ENCODE results near the gene ATP13A2. TPM values are rescaled to one million over a fixed set of nuclear protein-coding genes. Genes with fewer than 3 reads are reported as not detected.
A peak's percentile ranks its signal among the peaks of the same experiment; 100 is the strongest.

Gene ATP13A2
- total and polyA plus RNA-seq, 2 donors (not counting 1 experiment from before 2014, with no cell fraction given): 41.6 to 51.8 TPM

DNA sequence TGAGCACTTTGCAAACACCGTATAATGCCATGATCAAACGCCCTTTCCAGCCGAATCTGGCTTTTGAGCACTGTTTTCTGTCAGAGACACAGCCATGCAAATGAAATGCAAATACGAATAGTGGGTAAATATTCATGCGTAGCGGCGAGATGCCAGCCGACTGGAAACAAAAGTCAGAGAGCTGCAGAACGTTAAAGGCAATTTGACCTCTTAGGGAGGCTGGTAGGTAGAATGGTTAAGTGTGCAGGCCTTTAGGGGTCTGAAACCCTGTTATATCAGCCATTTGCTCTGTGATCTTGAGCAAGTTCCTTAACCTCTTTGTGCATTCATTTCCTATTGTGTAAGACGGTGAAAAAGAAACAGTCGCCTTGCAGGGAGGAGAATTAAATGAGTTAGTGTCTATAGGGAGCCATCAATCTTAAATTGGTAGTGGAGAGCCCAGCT lies 48.6 kb upstream of the ATP13A2 start:
- WGBS (ENCODE audit: insufficient coverage): 61% methylated on average over 11 of the region's 11 CpGs
- Histone ChIP-seq H3K36me3 (replicated peaks in 1 of 2; ENCODE audit: control extremely low read depth in 1 of 2, control insufficient read depth in 1 of 2, extremely low read depth in 1 of 2, insufficient read depth in 2 of 2, low read length in 1 of 2) (no peaks in the 10 kb centered on the region), H3K4me3 (ENCODE audit: control extremely low read depth in 1 of 5, extremely low read depth in 1 of 5, insufficient read depth in 1 of 5, low read depth in 2 of 5, low read length in 4 of 5) (peak overlapping the region in 1 of 5 experiments; percentile 20), H3K4me2 (replicated peaks; ENCODE audit: low read depth, low read length, poor library complexity, severe bottlenecking) (peak overlapping the region; percentile 42), H3K79me2 (ENCODE audit: control insufficient read depth, insufficient read depth, low read length) (no peaks in the 10 kb centered on the region), H2AFZ (ENCODE audit: insufficient read depth, low read depth, low read length, poor library complexity, severe bottlenecking) (no peak overlapping the region), H3K9me3 (ENCODE audit: control extremely low read depth in 1 of 3, control insufficient read depth in 2 of 3, insufficient read depth in 1 of 3, low read length in 2 of 3) (peaks cover 0 to 6% (median 2%) of the 10 kb centered on the region in 3 donors), H3K27ac (ENCODE audit: low read length in 2 of 2) (no peak overlapping the region), H3K9ac (ENCODE audit: low read length) (no peak overlapping the region), H3K27me3 (replicated peaks in 1 of 4; ENCODE audit: control extremely low read depth in 1 of 4, control insufficient read depth in 3 of 4, insufficient read depth in 4 of 4, low read length in 3 of 4) (no peaks in the 10 kb centered on the region), H4K20me1 (ENCODE audit: control insufficient read depth, insufficient read depth, low read length, poor library complexity, severe bottlenecking) (no peaks in the 10 kb centered on the region), H3K4me1 (ENCODE audit: control insufficient read depth in 2 of 2, insufficient read depth in 2 of 2, low read length in 2 of 2) (peaks cover 5 to 10% of the 10 kb centered on the region in 2 donors)
- H3K9me3 Mint-ChIP-seq (ENCODE audit: insufficient read depth): no peaks in the 10 kb centered on the region
- DNase-seq (peak; percentile 38), ATAC-seq (ENCODE audit: low read depth) (peak; percentile 19)
- no peak overlapping the region for H3K27ac Mint-ChIP-seq
- H3K4me1 Mint-ChIP-seq: peaks cover 13% of the 10 kb centered on the region
- intact Hi-C loops (cut with micrococcal nuclease): no loop called here
- ChIA-PET POLR2A (no interaction called here), CTCF (interaction anchor here (0.6 to 2.1 kb wide), 14 partner anchors 15 to 369 kb away, joined by 3 to 23 read pairs (median 4); no protein-coding TSS in a partner anchor)
- peak overlapping the region; percentile 21 for H3K4me3 Mint-ChIP-seq
- H3K27me3 Mint-ChIP-seq: peaks cover 6% of the 10 kb centered on the region
- TF ChIP-seq EZH2 (IDR thresholded peaks at IDR 0.05; ENCODE audit: borderline replicate concordance, insufficient read depth, low read depth, low read length, poor library complexity, severe bottlenecking): no peak
- TF ChIP-seq, protein P1, sequence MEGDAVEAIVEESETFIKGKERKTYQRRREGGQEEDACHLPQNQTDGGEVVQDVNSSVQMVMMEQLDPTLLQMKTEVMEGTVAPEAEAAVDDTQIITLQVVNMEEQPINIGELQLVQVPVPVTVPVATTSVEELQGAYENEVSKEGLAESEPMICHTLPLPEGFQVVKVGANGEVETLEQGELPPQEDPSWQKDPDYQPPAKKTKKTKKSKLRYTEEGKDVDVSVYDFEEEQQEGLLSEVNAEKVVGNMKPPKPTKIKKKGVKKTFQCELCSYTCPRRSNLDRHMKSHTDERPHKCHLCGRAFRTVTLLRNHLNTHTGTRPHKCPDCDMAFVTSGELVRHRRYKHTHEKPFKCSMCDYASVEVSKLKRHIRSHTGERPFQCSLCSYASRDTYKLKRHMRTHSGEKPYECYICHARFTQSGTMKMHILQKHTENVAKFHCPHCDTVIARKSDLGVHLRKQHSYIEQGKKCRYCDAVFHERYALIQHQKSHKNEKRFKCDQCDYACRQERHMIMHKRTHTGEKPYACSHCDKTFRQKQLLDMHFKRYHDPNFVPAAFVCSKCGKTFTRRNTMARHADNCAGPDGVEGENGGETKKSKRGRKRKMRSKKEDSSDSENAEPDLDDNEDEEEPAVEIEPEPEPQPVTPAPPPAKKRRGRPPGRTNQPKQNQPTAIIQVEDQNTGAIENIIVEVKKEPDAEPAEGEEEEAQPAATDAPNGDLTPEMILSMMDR (IDR thresholded peaks at IDR 0.05): no peak

Measured in B cell (primary cell).